K562 (cell line): ENCODE results near the gene RBP3. TPM values are rescaled to one million over a fixed set of nuclear protein-coding genes. Genes with fewer than 3 reads are reported as not detected.

Experiments used
- ARID2 ChIP-seq: fragments of 450-650 bp; IDR thresholded peaks from 2 replicates; pipeline ENCODE4 v1.6.1; 2017; ENCODE audit warnings: antibody characterized with exemption, mild to moderate bottlenecking
- BCOR ChIP-seq: fragments of 450-650 bp; IDR thresholded peaks from 2 replicates; pipeline ENCODE4 v1.6.1; 2016
- CTBP1 ChIP-seq: fragments of 450-650 bp; IDR thresholded peaks from 2 replicates; pipeline ENCODE4 v1.6.1; 2016; ENCODE audit warnings: borderline replicate concordance
- JUND ChIP-seq, 2 experiments: IDR thresholded peaks; 2 replicates in 1 of 2; 3 replicates in 1 of 2; pipeline ENCODE4 v1.6.1; 2011; ENCODE audit warnings: borderline replicate concordance in 2 of 2, low read depth in 2 of 2, low read length in 2 of 2, improper control_type of control experiment in 1 of 2, missing biosample characterization in 1 of 2, missing genetic modification characterization in 1 of 2, missing genetic modification reagents in 1 of 2
- NFE2L1 ChIP-seq: fragments of 450-650 bp; IDR thresholded peaks from 2 replicates; pipeline ENCODE4 v1.6.1; 2016; ENCODE audit warnings: missing genetic modification characterization, low read depth, mild to moderate bottlenecking, missing compliant biosample characterization, moderate library complexity, borderline replicate concordance
- SMC3 ChIP-seq: conservative IDR thresholded peaks from 2 replicates; pipeline ENCODE4 v1.6.1; 2011; ENCODE audit warnings: low read depth, low read length, improper control_type of control experiment; ENCODE audit not compliant: insufficient read depth
- ZNF766 ChIP-seq: fragments of 200-800 bp; sonication (Bioruptor generic); conservative IDR thresholded peaks from 2 replicates; pipeline ENCODE4 v1.6.1; 2016; ENCODE audit warnings: missing genetic modification characterization, missing compliant biosample characterization
- polyA plus RNA-seq, 8 experiments: library from polyadenylated mRNA; depleted of rRNA in 4 of 8; stranded (reverse) in 5 of 8; unstranded in 3 of 8; fragments of >200 nt; fragmentation: Nextera tagmentation in 2 of 8; fragmentation: Illumina TruSeq in 1 of 8; extraction: Ambion mirVana in 2 of 8; extraction: Trizol in 1 of 8; gene quantifications; 2 replicates each; pipeline versions ENCODE4 v1.2.1 to v1.2.3, GENCODE V29; 2011 to 2014; ENCODE audit warnings: inconsistent platforms in 1 of 8, missing spikeins in 1 of 8
- total RNA-seq, 7 experiments: library from RNA; depleted of rRNA in 6 of 7; stranded (reverse); fragments of >200 nt in 6 of 7; fragmentation: Illumina TruSeq in 2 of 7; extraction: Trizol in 2 of 7; gene quantifications; 2 replicates each; pipeline versions ENCODE4 v1.2.1 to v1.2.3, GENCODE V29; 2011 to 2021; ENCODE audit warnings: low replicate concordance in 1 of 7
- TF ChIP-seq, protein P1 (sequence below), 2 experiments: fragments of 450-650 bp; formaldehyde crosslinking in 1 of 2; IDR thresholded peaks; 2 replicates each; pipeline versions ENCODE4 v1.4.0 to v1.6.1; 2014 to 2020; ENCODE audit warnings: mild to moderate bottlenecking in 2 of 2, borderline replicate concordance in 1 of 2, low read depth in 1 of 2
- TF ChIP-seq, protein P2 (sequence below): IDR thresholded peaks from 2 replicates; pipeline ENCODE4 v1.6.1; 2016; ENCODE audit warnings: missing genetic modification characterization, missing compliant biosample characterization
- TF ChIP-seq, protein P3 (sequence below): fragments of 450-650 bp; formaldehyde crosslinking; IDR thresholded peaks from 2 replicates; pipeline ENCODE4 v1.4.0; 2022; ENCODE audit warnings: missing genetic modification characterization
- TF ChIP-seq, protein P4 (sequence below): sonication (generic); formaldehyde crosslinking; IDR thresholded peaks from 2 replicates; pipeline ENCODE4 v1.8.0; 2022; ENCODE audit warnings: missing genetic modification reagents, mild to moderate bottlenecking, moderate library complexity, borderline replicate concordance
- TF ChIP-seq, protein P5 (sequence below): fragments of 450-650 bp; formaldehyde crosslinking; IDR thresholded peaks from 2 replicates; pipeline ENCODE4 v1.4.0; 2020; ENCODE audit warnings: mild to moderate bottlenecking, moderate library complexity

RBP3 gene
- total and polyA plus RNA-seq, 9 of the 15 experiments (the other 6 are each of a cell fraction or from before 2014, with no cell fraction given): not detected

DNA sequence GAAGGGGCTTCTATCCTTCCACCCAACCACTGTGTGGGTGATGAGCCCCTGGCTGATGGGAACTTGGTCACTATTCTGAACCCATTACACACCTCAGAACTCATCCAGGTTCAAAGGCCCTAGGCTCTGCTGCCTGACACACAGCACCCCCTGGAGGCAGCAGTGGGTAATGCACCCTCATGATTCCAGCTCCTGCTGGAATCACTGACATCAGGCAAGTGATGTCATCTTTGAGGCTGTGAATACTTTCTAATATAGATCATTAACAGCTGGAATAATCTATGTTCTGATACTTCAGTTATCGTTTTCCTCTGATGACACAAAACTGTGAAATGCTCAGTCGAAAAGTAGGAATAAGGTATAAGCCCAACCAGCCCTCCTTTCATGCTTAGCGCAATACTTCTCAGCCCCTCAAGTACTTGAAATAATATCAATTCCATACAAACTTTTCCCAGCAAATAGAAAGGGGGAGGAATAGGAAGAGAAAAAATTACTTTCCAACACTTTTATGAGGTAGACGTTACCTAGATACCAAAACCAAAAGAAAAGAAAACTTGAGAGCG lies 7.5 kb upstream of the RBP3 start (continued):
- TF ChIP-seq, protein P1, sequence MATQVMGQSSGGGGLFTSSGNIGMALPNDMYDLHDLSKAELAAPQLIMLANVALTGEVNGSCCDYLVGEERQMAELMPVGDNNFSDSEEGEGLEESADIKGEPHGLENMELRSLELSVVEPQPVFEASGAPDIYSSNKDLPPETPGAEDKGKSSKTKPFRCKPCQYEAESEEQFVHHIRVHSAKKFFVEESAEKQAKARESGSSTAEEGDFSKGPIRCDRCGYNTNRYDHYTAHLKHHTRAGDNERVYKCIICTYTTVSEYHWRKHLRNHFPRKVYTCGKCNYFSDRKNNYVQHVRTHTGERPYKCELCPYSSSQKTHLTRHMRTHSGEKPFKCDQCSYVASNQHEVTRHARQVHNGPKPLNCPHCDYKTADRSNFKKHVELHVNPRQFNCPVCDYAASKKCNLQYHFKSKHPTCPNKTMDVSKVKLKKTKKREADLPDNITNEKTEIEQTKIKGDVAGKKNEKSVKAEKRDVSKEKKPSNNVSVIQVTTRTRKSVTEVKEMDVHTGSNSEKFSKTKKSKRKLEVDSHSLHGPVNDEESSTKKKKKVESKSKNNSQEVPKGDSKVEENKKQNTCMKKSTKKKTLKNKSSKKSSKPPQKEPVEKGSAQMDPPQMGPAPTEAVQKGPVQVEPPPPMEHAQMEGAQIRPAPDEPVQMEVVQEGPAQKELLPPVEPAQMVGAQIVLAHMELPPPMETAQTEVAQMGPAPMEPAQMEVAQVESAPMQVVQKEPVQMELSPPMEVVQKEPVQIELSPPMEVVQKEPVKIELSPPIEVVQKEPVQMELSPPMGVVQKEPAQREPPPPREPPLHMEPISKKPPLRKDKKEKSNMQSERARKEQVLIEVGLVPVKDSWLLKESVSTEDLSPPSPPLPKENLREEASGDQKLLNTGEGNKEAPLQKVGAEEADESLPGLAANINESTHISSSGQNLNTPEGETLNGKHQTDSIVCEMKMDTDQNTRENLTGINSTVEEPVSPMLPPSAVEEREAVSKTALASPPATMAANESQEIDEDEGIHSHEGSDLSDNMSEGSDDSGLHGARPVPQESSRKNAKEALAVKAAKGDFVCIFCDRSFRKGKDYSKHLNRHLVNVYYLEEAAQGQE (IDR thresholded peaks at IDR 0.05; ENCODE audit: borderline replicate concordance): peak; percentile 93
- TF ChIP-seq, protein P1 (CRISPR knock-in tag; IDR thresholded peaks at IDR 0.05; ENCODE audit: low read depth): no peak
- TF ChIP-seq CTBP1: peak; percentile 46; the same call in 1 of the 2 replicates
- peak; percentile 89; the same call in 1 of the 2 replicates for TF ChIP-seq ARID2
- TF ChIP-seq ZNF766: no peak
- TF ChIP-seq, protein P2, sequence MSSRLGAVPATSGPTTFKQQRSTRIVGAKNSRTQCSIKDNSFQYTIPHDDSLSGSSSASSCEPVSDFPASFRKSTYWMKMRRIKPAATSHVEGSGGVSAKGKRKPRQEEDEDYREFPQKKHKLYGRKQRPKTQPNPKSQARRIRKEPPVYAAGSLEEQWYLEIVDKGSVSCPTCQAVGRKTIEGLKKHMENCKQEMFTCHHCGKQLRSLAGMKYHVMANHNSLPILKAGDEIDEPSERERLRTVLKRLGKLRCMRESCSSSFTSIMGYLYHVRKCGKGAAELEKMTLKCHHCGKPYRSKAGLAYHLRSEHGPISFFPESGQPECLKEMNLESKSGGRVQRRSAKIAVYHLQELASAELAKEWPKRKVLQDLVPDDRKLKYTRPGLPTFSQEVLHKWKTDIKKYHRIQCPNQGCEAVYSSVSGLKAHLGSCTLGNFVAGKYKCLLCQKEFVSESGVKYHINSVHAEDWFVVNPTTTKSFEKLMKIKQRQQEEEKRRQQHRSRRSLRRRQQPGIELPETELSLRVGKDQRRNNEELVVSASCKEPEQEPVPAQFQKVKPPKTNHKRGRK (tag): no peak
- TF ChIP-seq, protein P3, sequence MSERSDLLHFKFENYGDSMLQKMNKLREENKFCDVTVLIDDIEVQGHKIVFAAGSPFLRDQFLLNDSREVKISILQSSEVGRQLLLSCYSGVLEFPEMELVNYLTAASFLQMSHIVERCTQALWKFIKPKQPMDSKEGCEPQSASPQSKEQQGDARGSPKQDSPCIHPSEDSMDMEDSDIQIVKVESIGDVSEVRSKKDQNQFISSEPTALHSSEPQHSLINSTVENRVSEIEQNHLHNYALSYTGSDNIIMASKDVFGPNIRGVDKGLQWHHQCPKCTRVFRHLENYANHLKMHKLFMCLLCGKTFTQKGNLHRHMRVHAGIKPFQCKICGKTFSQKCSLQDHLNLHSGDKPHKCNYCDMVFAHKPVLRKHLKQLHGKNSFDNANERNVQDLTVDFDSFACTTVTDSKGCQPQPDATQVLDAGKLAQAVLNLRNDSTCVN (CRISPR knock-in tag): no peak
- TF ChIP-seq, protein P4, sequence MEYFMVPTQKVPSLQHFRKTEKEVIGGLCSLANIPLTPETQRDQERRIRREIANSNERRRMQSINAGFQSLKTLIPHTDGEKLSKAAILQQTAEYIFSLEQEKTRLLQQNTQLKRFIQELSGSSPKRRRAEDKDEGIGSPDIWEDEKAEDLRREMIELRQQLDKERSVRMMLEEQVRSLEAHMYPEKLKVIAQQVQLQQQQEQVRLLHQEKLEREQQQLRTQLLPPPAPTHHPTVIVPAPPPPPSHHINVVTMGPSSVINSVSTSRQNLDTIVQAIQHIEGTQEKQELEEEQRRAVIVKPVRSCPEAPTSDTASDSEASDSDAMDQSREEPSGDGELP (CRISPR knock-in tag): peak; percentile 13; the same call in 1 of the 2 replicates
- peak; percentile 79 for TF ChIP-seq JUND (IDR thresholded peaks at IDR 0.05; ENCODE audit: borderline replicate concordance, low read depth, low read length)
- TF ChIP-seq JUND (tag; IDR thresholded peaks at IDR 0.05; ENCODE audit: borderline replicate concordance, low read depth, low read length): peak; percentile 61
- no peak for TF ChIP-seq BCOR
- TF ChIP-seq, protein P5, sequence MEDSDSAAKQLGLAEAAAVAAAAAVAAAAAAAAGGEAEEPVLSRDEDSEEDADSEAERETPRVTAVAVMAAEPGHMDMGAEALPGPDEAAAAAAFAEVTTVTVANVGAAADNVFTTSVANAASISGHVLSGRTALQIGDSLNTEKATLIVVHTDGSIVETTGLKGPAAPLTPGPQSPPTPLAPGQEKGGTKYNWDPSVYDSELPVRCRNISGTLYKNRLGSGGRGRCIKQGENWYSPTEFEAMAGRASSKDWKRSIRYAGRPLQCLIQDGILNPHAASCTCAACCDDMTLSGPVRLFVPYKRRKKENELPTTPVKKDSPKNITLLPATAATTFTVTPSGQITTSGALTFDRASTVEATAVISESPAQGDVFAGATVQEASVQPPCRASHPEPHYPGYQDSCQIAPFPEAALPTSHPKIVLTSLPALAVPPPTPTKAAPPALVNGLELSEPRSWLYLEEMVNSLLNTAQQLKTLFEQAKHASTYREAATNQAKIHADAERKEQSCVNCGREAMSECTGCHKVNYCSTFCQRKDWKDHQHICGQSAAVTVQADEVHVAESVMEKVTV: peak; percentile 91
- TF ChIP-seq NFE2L1 (tag): no peak
- peak; percentile 96 for TF ChIP-seq SMC3
